H9 (cell line): Measurements from ENCODE around the gene ADSS2. TPM values are rescaled to one million over a fixed set of nuclear protein-coding genes. Genes with fewer than 3 reads are reported as not detected.

Source experiments
- DNase-seq: peaks from one replicate; pipeline ENCODE4 v3.0.0-alpha.2; 2017
- H2AFZ ChIP-seq: one replicate; pipeline ENCODE4 v1.6.1; 2013; ENCODE audit warnings: mild to moderate bottlenecking, low read length, control low read depth, moderate library complexity
- H2AK5ac ChIP-seq: 2 replicates; pipeline ENCODE4 v1.6.1; 2013; ENCODE audit warnings: low read length, control low read depth, mixed read lengths; ENCODE audit not compliant: insufficient read length
- H2BK120ac ChIP-seq: one replicate; pipeline ENCODE4 v1.6.1; 2013; ENCODE audit warnings: low read depth, mild to moderate bottlenecking, low read length, control low read depth, inconsistent platforms; ENCODE audit not compliant: poor library complexity, severe bottlenecking
- H2BK12ac ChIP-seq: 2 replicates; pipeline ENCODE4 v1.6.1; 2013; ENCODE audit warnings: low read length, control low read depth, mixed read lengths, low read depth; ENCODE audit not compliant: insufficient read length
- H2BK15ac ChIP-seq: 2 replicates; pipeline ENCODE4 v1.6.1; 2013; ENCODE audit warnings: low read depth, low read length, control low read depth
- H2BK20ac ChIP-seq: one replicate; pipeline ENCODE4 v1.6.1; 2013; ENCODE audit warnings: low read depth, mild to moderate bottlenecking, low read length, control low read depth, inconsistent platforms; ENCODE audit not compliant: poor library complexity, severe bottlenecking
- H2BK5ac ChIP-seq: 2 replicates; pipeline ENCODE4 v1.6.1; 2013; ENCODE audit warnings: low read length, control low read depth, mixed read lengths; ENCODE audit not compliant: insufficient read length
- H3K14ac ChIP-seq: 2 replicates; pipeline ENCODE4 v1.6.1; 2013; ENCODE audit warnings: low read length, control low read depth; ENCODE audit not compliant: insufficient read depth
- H3K18ac ChIP-seq: 2 replicates; pipeline ENCODE4 v1.6.1; 2013; ENCODE audit warnings: low read depth, mild to moderate bottlenecking, mixed read lengths, low read length, control low read depth; ENCODE audit not compliant: insufficient read length
- H3K23ac ChIP-seq: 2 replicates; pipeline ENCODE4 v1.6.1; 2013; ENCODE audit warnings: low read length, control low read depth, mixed read lengths, low read depth; ENCODE audit not compliant: insufficient read length
- H3K23me2 ChIP-seq: 2 replicates; pipeline ENCODE4 v1.6.1; 2013; ENCODE audit warnings: low read depth, mild to moderate bottlenecking, mixed read lengths, low read length, control low read depth; ENCODE audit not compliant: insufficient read length, poor library complexity, severe bottlenecking
- H3K27ac ChIP-seq: 2 replicates; pipeline ENCODE4 v1.5.1; 2013; ENCODE audit warnings: low read length, control low read depth, mixed read lengths, low read depth; ENCODE audit not compliant: insufficient read length
- H3K27me3 ChIP-seq: 2 replicates; pipeline ENCODE4 v1.6.1; 2013; ENCODE audit warnings: low read length, control low read depth, inconsistent platforms; ENCODE audit not compliant: insufficient read depth
- H3K4ac ChIP-seq: 2 replicates; pipeline ENCODE4 v1.6.1; 2013; ENCODE audit warnings: low read depth, mild to moderate bottlenecking, control low read depth, inconsistent platforms, low read length, moderate library complexity
- H3K4me1 ChIP-seq: 2 replicates; pipeline ENCODE4 v1.6.1; 2013; ENCODE audit warnings: low read length, control low read depth, inconsistent platforms; ENCODE audit not compliant: insufficient read depth
- H3K4me2 ChIP-seq: 2 replicates; pipeline ENCODE4 v1.6.1; 2013; ENCODE audit warnings: low read length, control low read depth, mixed read lengths; ENCODE audit not compliant: insufficient read length, insufficient read depth
- H3K56ac ChIP-seq: 2 replicates; pipeline ENCODE4 v1.6.1; 2013; ENCODE audit warnings: low read depth, mild to moderate bottlenecking, mixed read lengths, low read length, control low read depth; ENCODE audit not compliant: insufficient read length
- H3K79me1 ChIP-seq: 2 replicates; pipeline ENCODE4 v1.6.1; 2013; ENCODE audit warnings: low read depth, mild to moderate bottlenecking, moderate library complexity, low read length, control low read depth, inconsistent platforms; ENCODE audit not compliant: insufficient read depth, poor library complexity, severe bottlenecking
- H3K79me2 ChIP-seq: 2 replicates; pipeline ENCODE4 v1.6.1; 2013; ENCODE audit warnings: low read length, control low read depth, inconsistent platforms; ENCODE audit not compliant: insufficient read depth
- H3K9ac ChIP-seq: 2 replicates; pipeline ENCODE4 v1.6.1; 2013; ENCODE audit warnings: low read length, control low read depth, mixed read lengths; ENCODE audit not compliant: insufficient read length; ENCODE audit errors: extremely low read depth
- H3K9me3 ChIP-seq: one replicate; pipeline ENCODE4 v1.6.1; 2013; ENCODE audit warnings: low read depth, low read length, inconsistent platforms; ENCODE audit not compliant: control insufficient read depth
- H3T11ph ChIP-seq: one replicate; pipeline ENCODE4 v1.6.1; 2013; ENCODE audit warnings: mild to moderate bottlenecking, low read length, control low read depth, inconsistent platforms
- H4K20me1 ChIP-seq: one replicate; pipeline ENCODE4 v1.6.1; 2013; ENCODE audit not compliant: control insufficient read depth, insufficient read length, insufficient read depth
- H4K5ac ChIP-seq: 2 replicates; pipeline ENCODE4 v1.6.1; 2013; ENCODE audit warnings: low read depth, mild to moderate bottlenecking, mixed read lengths, low read length, control low read depth; ENCODE audit not compliant: insufficient read length
- H4K8ac ChIP-seq: replicated peaks from 2 replicates; pipeline ENCODE4 v1.6.1; 2013; ENCODE audit warnings: low read length, control low read depth, mixed read lengths, low read depth; ENCODE audit not compliant: insufficient read length
- H4K91ac ChIP-seq: 2 replicates; pipeline ENCODE4 v1.6.1; 2013; ENCODE audit warnings: low read depth, mild to moderate bottlenecking, moderate library complexity, mixed read lengths, low read length, control low read depth; ENCODE audit not compliant: insufficient read length
- H3K27ac Mint-ChIP-seq, 3 experiments: 2 replicates in 2 of 3; 3 replicates in 1 of 3; pipeline ENCODE4 v1.8.0; 2020 to 2021; ENCODE audit warnings: mixed read lengths in 3 of 3, mild to moderate bottlenecking in 1 of 3, moderate library complexity in 1 of 3
- H3K27me3 Mint-ChIP-seq: 2 replicates; pipeline ENCODE4 v1.8.0; 2021; ENCODE audit warnings: low read depth, mild to moderate bottlenecking, moderate library complexity, mixed read lengths
- H3K36me3 Mint-ChIP-seq, 3 experiments: 2 replicates in 2 of 3; 3 replicates in 1 of 3; pipeline ENCODE4 v1.8.0; 2020 to 2021; ENCODE audit warnings: low read depth in 3 of 3, mixed read lengths in 3 of 3; ENCODE audit not compliant: insufficient read depth in 1 of 3
- H3K4me1 Mint-ChIP-seq, 2 experiments: 2 replicates each; pipeline ENCODE4 v1.8.0; 2020; ENCODE audit warnings: mixed read lengths in 2 of 2
- H3K4me3 Mint-ChIP-seq, 2 experiments: 2 replicates in 1 of 2; 3 replicates in 1 of 2; pipeline ENCODE4 v1.8.0; 2020 to 2021; ENCODE audit warnings: mild to moderate bottlenecking in 2 of 2, mixed read lengths in 2 of 2, moderate library complexity in 1 of 2
- H3K9me3 Mint-ChIP-seq, 2 experiments: 2 replicates in 1 of 2; 3 replicates in 1 of 2; pipeline ENCODE4 v1.8.0; 2020; ENCODE audit warnings: mild to moderate bottlenecking in 2 of 2, mixed read lengths in 2 of 2, moderate library complexity in 1 of 2
- WGBS: extraction: QIAGEN DNeasy Blood & Tissue Kit; methylation state at CpG from one replicate; pipeline ENCODE4 v1.1.7; 2013; ENCODE audit warnings: missing lambda C conversion rate, low lambda C conversion rate, mixed read lengths; ENCODE audit not compliant: insufficient read length; ENCODE audit errors: extremely low coverage; 5-methylcytosine and 5-hydroxymethylcytosine counted together
- total RNA-seq: library from RNA; stranded (reverse); gene quantifications from 2 replicates; pipeline ENCODE4 v1.2.1, GENCODE V29; 2021
- TF ChIP-seq, protein P1 (sequence below): fragments of 200-600 bp; sonication (generic); conservative IDR thresholded peaks from 3 replicates; pipeline ENCODE4 v1.8.0; 2021; ENCODE audit warnings: antibody characterized with exemption, mild to moderate bottlenecking

ADSS2 gene
- total RNA-seq, 1 experiment from 2014 or later, result 65.4 TPM

- Histone ChIP-seq H3K18ac (no peak overlapping the region), H2AK5ac (no peak overlapping the region), H2BK120ac (no peak overlapping the region), H3K14ac (no peak overlapping the region), H3K4ac (no peak overlapping the region), H3K23ac (no peak overlapping the region), H3K27me3 (no peaks in the 10 kb centered on the region), H2AFZ (no peak overlapping the region), H4K8ac (no peak overlapping the region), H4K5ac (no peak overlapping the region), H3K56ac (no peak overlapping the region), H4K91ac (no peak overlapping the region), H3K23me2 (peaks cover 12% of the 10 kb centered on the region), H3K79me2 (peaks cover 24% of the 10 kb centered on the region; the same call in 1 of the 2 replicates), H3T11ph (no peak overlapping the region), H4K20me1 (no peaks in the 10 kb centered on the region), H2BK20ac (no peak overlapping the region), H3K9ac (peak overlapping the region; percentile 1), H3K27ac (no peak overlapping the region), H2BK12ac (no peak overlapping the region), H2BK15ac (no peak overlapping the region), H3K79me1 (no peaks in the 10 kb centered on the region), H3K4me2 (peak overlapping the region; percentile 77), H2BK5ac (no peak overlapping the region), H3K9me3 (no peaks in the 10 kb centered on the region), H3K4me1 (peaks cover 12% of the 10 kb centered on the region; the same call in 1 of the 2 replicates)
- H3K27ac Mint-ChIP-seq, result 0 out of 7 replicates have a peak overlapping the region, but pooled peaks of 1 of the 3 experiments have one; percentile 5
- peaks cover 2 to 14% (median 6%) of the 10 kb centered on the region in 3 experiments; a peak in 5 of 7 replicates for H3K36me3 Mint-ChIP-seq
- peak overlapping the region; percentile 87 to 92 for H3K4me3 Mint-ChIP-seq
- peaks cover 70 to 72% of the 10 kb centered on the region in 2 experiments for H3K4me1 Mint-ChIP-seq
- WGBS, result no CpG with 5 or more reads among the region's 8 CpGs
- DNase-seq, result no peak
- H3K9me3 Mint-ChIP-seq, result no peaks in the 10 kb centered on the region; a peak in 1 of 5 replicates
- TF ChIP-seq, protein P1, sequence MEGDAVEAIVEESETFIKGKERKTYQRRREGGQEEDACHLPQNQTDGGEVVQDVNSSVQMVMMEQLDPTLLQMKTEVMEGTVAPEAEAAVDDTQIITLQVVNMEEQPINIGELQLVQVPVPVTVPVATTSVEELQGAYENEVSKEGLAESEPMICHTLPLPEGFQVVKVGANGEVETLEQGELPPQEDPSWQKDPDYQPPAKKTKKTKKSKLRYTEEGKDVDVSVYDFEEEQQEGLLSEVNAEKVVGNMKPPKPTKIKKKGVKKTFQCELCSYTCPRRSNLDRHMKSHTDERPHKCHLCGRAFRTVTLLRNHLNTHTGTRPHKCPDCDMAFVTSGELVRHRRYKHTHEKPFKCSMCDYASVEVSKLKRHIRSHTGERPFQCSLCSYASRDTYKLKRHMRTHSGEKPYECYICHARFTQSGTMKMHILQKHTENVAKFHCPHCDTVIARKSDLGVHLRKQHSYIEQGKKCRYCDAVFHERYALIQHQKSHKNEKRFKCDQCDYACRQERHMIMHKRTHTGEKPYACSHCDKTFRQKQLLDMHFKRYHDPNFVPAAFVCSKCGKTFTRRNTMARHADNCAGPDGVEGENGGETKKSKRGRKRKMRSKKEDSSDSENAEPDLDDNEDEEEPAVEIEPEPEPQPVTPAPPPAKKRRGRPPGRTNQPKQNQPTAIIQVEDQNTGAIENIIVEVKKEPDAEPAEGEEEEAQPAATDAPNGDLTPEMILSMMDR, result no peak
- no peaks in the 10 kb centered on the region for H3K27me3 Mint-ChIP-seq
Measured at GRCh38 chr1:244449936-244450508, 1.7 kb downstream of the ADSS2 start.
